NCI-H2171 (cell line): ENCODE results near the gene IL19.

Experiments
- DNase-seq: peaks from one replicate; lab custom pipeline; 2025; lab: John Stamatoyannopoulos, UW

IL19 gene

GRCh38 chr1:206770531-206771337, at the start of gene IL19:
IL19 (plus strand) TSS chr1:206770773; CDS start chr1:206836663, 65,890 bp downstream.
- no peak for DNase-seq

GRCh38 chr1:206721454-206721853, 49.1 kb upstream of the IL19 start:
- no peak for DNase-seq

GRCh38 chr1:206722751-206723461, 47.7 kb upstream of the IL19 start:
- DNase-seq = no peak

- no peak for DNase-seq
Measured at GRCh38 chr1:206723462-206723804, 47.1 kb upstream of the IL19 start.

- no peak for DNase-seq
Measured at GRCh38 chr1:206723805-206724472, 46.6 kb upstream of the IL19 start.

GRCh38 chr1:206725109-206725963, 45.2 kb upstream of the IL19 start:
- DNase-seq = no peak

- no peak for DNase-seq
Measured at GRCh38 chr1:206727981-206728696, 42.4 kb upstream of the IL19 start.

- no peak for DNase-seq
Measured at GRCh38 chr1:206728697-206728987, 41.9 kb upstream of the IL19 start.

GRCh38 chr1:206729050-206729449, 41.5 kb upstream of the IL19 start:
- no peak for DNase-seq

GRCh38 chr1:206729507-206729906, 41.1 kb upstream of the IL19 start:
- no peak for DNase-seq

GRCh38 chr1:206732508-206732907, 38.1 kb upstream of the IL19 start:
- no peak for DNase-seq

- DNase-seq = no peak
Measured at GRCh38 chr1:206732992-206733391, 37.6 kb upstream of the IL19 start.

GRCh38 chr1:206734499-206735142, 36.0 kb upstream of the IL19 start:
- DNase-seq = no peak

GRCh38 chr1:206735553-206736031, 35.0 kb upstream of the IL19 start:
- DNase-seq = no peak

GRCh38 chr1:206736878-206737728, 33.5 kb upstream of the IL19 start:
- DNase-seq = no peak

GRCh38 chr1:206737729-206738201, 32.8 kb upstream of the IL19 start:
- DNase-seq = no peak

- no peak for DNase-seq
Measured at GRCh38 chr1:206738370-206739366, 31.9 kb upstream of the IL19 start.

- no peak for DNase-seq
Measured at GRCh38 chr1:206739411-206740076, 31.0 kb upstream of the IL19 start.
